Panc1 (cell line): ENCODE data around the gene SSBP2. TPM values are rescaled to one million over a fixed set of nuclear protein-coding genes. Genes with fewer than 3 reads are reported as not detected.

Experiments
- ATAC-seq: fragments of 200-7000 bp; cut with Tn5 transposase; 2 replicates; pipeline ENCODE4 v1.9.1; 2020; ENCODE audit warnings: mild to moderate bottlenecking, moderate library complexity
- BruUV-seq: library from RNA; stranded (reverse); fragments of 400-500 nt; replicated peaks from 2 replicates; lab custom pipeline; 2021; lab: Mats Ljungman, UMichigan
- CTCF ChIA-PET: fragments of 300-600 bp; sonication (Branson Sonifier 250); formaldehyde crosslinking; loops from one replicate; lab custom pipeline; 2022; ENCODE audit warnings: antibody characterized with exemption; lab: Charles Lee
- POLR2A ChIA-PET: fragments of 300-600 bp; sonication (Branson Sonifier 250); formaldehyde crosslinking; loops from one replicate; lab custom pipeline; 2022; ENCODE audit warnings: antibody characterized with exemption; lab: Charles Lee
- DNase-seq: peaks from one replicate; pipeline ENCODE4 v3.0.0-alpha.2; 2010; ENCODE audit warnings: low read depth, low spot score
- H3K27ac ChIP-seq: 2 replicates; pipeline ENCODE4 v1.5.1; 2011; ENCODE audit warnings: mild to moderate bottlenecking, low read length, inconsistent platforms
- H3K27me3 ChIP-seq: fragments of 200-500 bp; sonication (Bioruptor generic); 2 replicates; pipeline ENCODE4 v1.6.0; 2014; ENCODE audit warnings: low read length, inconsistent platforms; ENCODE audit not compliant: control insufficient read depth, insufficient read depth
- H3K36me3 ChIP-seq: fragments of 200-500 bp; sonication (Bioruptor generic); 2 replicates; pipeline ENCODE4 v1.5.1; 2014; ENCODE audit warnings: inconsistent platforms, mild to moderate bottlenecking, low read length, moderate library complexity; ENCODE audit not compliant: control insufficient read depth, insufficient read depth
- H3K4me1 ChIP-seq: 2 replicates; pipeline ENCODE4 v1.5.1; 2011; ENCODE audit warnings: inconsistent platforms, mild to moderate bottlenecking, low read length, moderate library complexity; ENCODE audit not compliant: control insufficient read depth, insufficient read depth
- H3K4me3 ChIP-seq, 2 experiments: 2 replicates each; pipeline ENCODE4 v1.5.1; 2011 to 2012; ENCODE audit warnings: low read depth in 2 of 2, low read length in 2 of 2, mild to moderate bottlenecking in 2 of 2, inconsistent platforms in 1 of 2, moderate library complexity in 1 of 2
- H3K9me3 ChIP-seq: fragments of 200-500 bp; sonication (Bioruptor generic); 2 replicates; pipeline ENCODE4 v1.5.1; 2014; ENCODE audit warnings: low read depth, mild to moderate bottlenecking, inconsistent platforms, low read length, moderate library complexity; ENCODE audit not compliant: control insufficient read depth, insufficient read depth
- CTCF ChIP-seq: fragments of 450-650 bp; IDR thresholded peaks from 2 replicates; pipeline ENCODE4 v1.5.1; 2017; ENCODE audit warnings: mild to moderate bottlenecking
- POLR2AphosphoS5 ChIP-seq: IDR thresholded peaks from 2 replicates; pipeline ENCODE4 v1.6.1; 2012; ENCODE audit warnings: mild to moderate bottlenecking, low read depth, low read length, moderate library complexity
- REST ChIP-seq, 2 experiments: IDR thresholded peaks; 2 replicates each; pipeline ENCODE4 v1.6.1; 2011 to 2012; ENCODE audit warnings: low read depth in 2 of 2, control low read depth in 1 of 2, low read length in 1 of 2, mild to moderate bottlenecking in 1 of 2, moderate library complexity in 1 of 2; ENCODE audit not compliant: insufficient read depth in 1 of 2
- SIN3A ChIP-seq: IDR thresholded peaks from 2 replicates; pipeline ENCODE4 v1.6.1; 2012; ENCODE audit warnings: low read depth, mild to moderate bottlenecking, low read length, moderate library complexity, borderline replicate concordance; ENCODE audit not compliant: insufficient read depth
- TCF7L2 ChIP-seq: IDR thresholded peaks from 2 replicates; pipeline ENCODE4 v1.6.1; 2011; ENCODE audit warnings: mild to moderate bottlenecking, low read depth, low read length, inconsistent platforms
- in situ Hi-C: cut with HindIII; loops from 2 replicates; pipeline ENCODE4 v1.10.0; 2016; ENCODE audit warnings: low sequenced_read_pairs, low pct_unique_long_range_greater_than_20kb
- intact Hi-C: fragments of 100-400 bp; cut with micrococcal nuclease; formaldehyde crosslinking; loops from one replicate; pipeline ENCODE4 v1.10.0; 2022; ENCODE audit not compliant: unreplicated experiment
- total RNA-seq: library from RNA; stranded (reverse); gene quantifications from one replicate; pipeline ENCODE4 v1.2.1, GENCODE V29; 2021; ENCODE audit not compliant: unreplicated experiment

The SSBP2 gene
- total RNA-seq, 1 experiment from 2014 or later, result 16.3 TPM

- POLR2A ChIA-PET, result no interaction called here
Observed at GRCh38 chr5:81703840-81704239, 47.1 kb downstream of the SSBP2 start.

GRCh38 chr5:81700166-81700565 is 50.7 kb downstream of the SSBP2 start:
- BruUV-seq, result no TSS peak
- H3K36me3 ChIP-seq, result no peaks in the 10 kb centered on the region
- TF ChIP-seq TCF7L2, result no peak
- no peak for TF ChIP-seq POLR2AphosphoS5
- TF ChIP-seq REST (IDR thresholded peaks at IDR 0.05; ENCODE audit: insufficient read depth in 1 of 2, low read depth in 2 of 2, low read length in 1 of 2), result no peak
- no peak for TF ChIP-seq SIN3A
- no peak for TF ChIP-seq CTCF
- ATAC-seq (no peak), DNase-seq (no peak)
- POLR2A ChIA-PET, result no interaction called here
- intact Hi-C loops (no loop called here), in situ Hi-C loops (no loop called here)
- H3K27ac ChIP-seq, result no peak overlapping the region
- no peak overlapping the region for H3K4me3 ChIP-seq
- CTCF ChIA-PET, result no interaction called here
- H3K9me3 ChIP-seq, result peaks cover 5% of the 10 kb centered on the region; the same call in 1 of the 2 replicates
- H3K27me3 ChIP-seq, result no peaks in the 10 kb centered on the region
- H3K4me1 ChIP-seq, result no peaks in the 10 kb centered on the region

More at GRCh38 chr5:81703840-81704239, 47.1 kb downstream of the SSBP2 start:
- intact Hi-C loops, result no loop called here
- H3K27ac ChIP-seq, result no peak overlapping the region
- TF ChIP-seq CTCF (no peak), REST (IDR thresholded peaks at IDR 0.05; ENCODE audit: insufficient read depth in 1 of 2, low read depth in 2 of 2, low read length in 1 of 2) (no peak), TCF7L2 (no peak), SIN3A (no peak), POLR2AphosphoS5 (no peak)
- no peak for DNase-seq
- no TSS peak for BruUV-seq
- no peak overlapping the region for H3K4me3 ChIP-seq
- no peak for ATAC-seq
- CTCF ChIA-PET, result no interaction called here
- H3K36me3 ChIP-seq, result no peaks in the 10 kb centered on the region
- peaks cover 5% of the 10 kb centered on the region; the same call in 1 of the 2 replicates for H3K9me3 ChIP-seq
- no peaks in the 10 kb centered on the region for H3K27me3 ChIP-seq
- no peaks in the 10 kb centered on the region for H3K4me1 ChIP-seq
- in situ Hi-C loops, result no loop called here
